GM12878 (cell line): ENCODE results near the gene RIC1. TPM values are rescaled to one million over a fixed set of nuclear protein-coding genes. Genes with fewer than 3 reads are reported as not detected.
A peak's percentile ranks its signal among the peaks of the same experiment; 100 is the strongest.

Experiments
- ATAC-seq: fragments of 200-7000 bp; cut with Tn5 transposase; 3 replicates; pipeline ENCODE4 v1.9.1; 2020; ENCODE audit warnings: mild to moderate bottlenecking, moderate library complexity
- BruUV-seq: library from RNA; stranded (reverse); fragments of 400-500 nt; replicated peaks from 2 replicates; lab custom pipeline; 2021; lab: Mats Ljungman, UMichigan
- CTCF ChIA-PET: fragments of 300-600 bp; sonication (Branson Sonifier 250); formaldehyde crosslinking; extraction: SDS; loops from one replicate; lab custom pipeline; 2021; ENCODE audit warnings: inconsistent platforms; lab: Yijun Ruan, JAX
- POLR2A ChIA-PET: fragments of 350-600 bp; formaldehyde crosslinking; extraction: SDS; loops from one replicate; lab custom pipeline; 2021; ENCODE audit warnings: inconsistent platforms; lab: Charles Lee
- RAD21 ChIA-PET: fragments of 300-600 bp; sonication (Branson Sonifier 250); formaldehyde crosslinking; loops from one replicate; lab custom pipeline; 2023; ENCODE audit warnings: antibody characterized with exemption; ENCODE audit not compliant: unreplicated experiment; lab: Charles Lee
- SMC1A ChIA-PET: fragments of 300-600 bp; sonication (Branson Sonifier 250); formaldehyde crosslinking; loops from one replicate; lab custom pipeline; 2023; ENCODE audit not compliant: unreplicated experiment, uncharacterized antibody; lab: Charles Lee
- DNase-seq: peaks from one replicate; pipeline ENCODE4 v3.0.0-alpha.2; 2011; ENCODE audit warnings: low read depth, low spot score
- FAIRE-seq: peaks from 3 replicates; lab custom pipeline; 2011; peaks lifted over from hg19 to GRCh38; lab: Jason Lieb, UNC
- H2AFZ ChIP-seq: 2 replicates; pipeline ENCODE4 v1.6.0; 2011; ENCODE audit warnings: low read depth, low read length, control low read depth; ENCODE audit not compliant: control insufficient read depth
- H3K27ac ChIP-seq: 2 replicates; pipeline ENCODE4 v1.5.1; 2011; ENCODE audit warnings: control low read depth; ENCODE audit not compliant: control insufficient read depth, insufficient read depth
- H3K27me3 ChIP-seq, 2 experiments: replicated peaks in 1 of 2; 2 replicates each; pipeline versions ENCODE4 v1.6.0 to v1.6.1; 2011; ENCODE audit warnings: low read length in 1 of 2; ENCODE audit not compliant: control insufficient read depth in 2 of 2, insufficient read depth in 2 of 2
- H3K36me3 ChIP-seq, 2 experiments: 2 replicates each; pipeline ENCODE4 v1.5.1; 2011; ENCODE audit warnings: low read length in 1 of 2; ENCODE audit not compliant: control insufficient read depth in 2 of 2, insufficient read depth in 2 of 2
- H3K4me1 ChIP-seq: 2 replicates; pipeline ENCODE4 v1.6.1; 2011; ENCODE audit warnings: mild to moderate bottlenecking, low read length, moderate library complexity, mixed read lengths; ENCODE audit not compliant: control insufficient read depth, insufficient read depth
- H3K4me2 ChIP-seq: 2 replicates; pipeline ENCODE4 v1.6.0; 2011; ENCODE audit warnings: control low read depth; ENCODE audit not compliant: control insufficient read depth, insufficient read depth
- H3K4me3 ChIP-seq: fragments of 200-600 bp; sonication (generic); 2 replicates; pipeline ENCODE4 v1.5.1; 2016
- H3K79me2 ChIP-seq: 2 replicates; pipeline ENCODE4 v1.6.0; 2011; ENCODE audit warnings: low read length; ENCODE audit not compliant: control insufficient read depth, insufficient read depth
- H3K9ac ChIP-seq: 2 replicates; pipeline ENCODE4 v1.8.0; 2011; ENCODE audit warnings: low read length, control low read depth, mixed read lengths; ENCODE audit not compliant: control insufficient read depth, insufficient read depth
- H3K9me3 ChIP-seq: replicated peaks from 3 replicates; pipeline ENCODE4 v1.5.1; 2011; ENCODE audit warnings: mild to moderate bottlenecking, low read length; ENCODE audit not compliant: control insufficient read depth, insufficient read depth
- H4K20me1 ChIP-seq: 2 replicates; pipeline ENCODE4 v1.6.0; 2011; ENCODE audit not compliant: control insufficient read depth, insufficient read depth
- CBX5 ChIP-seq: sonication (generic); IDR thresholded peaks from 2 replicates; pipeline ENCODE4 v1.6.1; 2016; ENCODE audit warnings: low read depth, moderate library complexity, mild to moderate bottlenecking, inconsistent platforms
- CTCF ChIP-seq, 3 experiments: IDR thresholded peaks in 2 of 3; conservative IDR thresholded peaks in 1 of 3; 2 replicates each; pipeline ENCODE4 v1.5.1; 2011; ENCODE audit warnings: low read depth in 3 of 3, low read length in 3 of 3, mild to moderate bottlenecking in 3 of 3, control low read depth in 2 of 3, moderate library complexity in 2 of 3, inconsistent platforms in 1 of 3, mixed read lengths in 1 of 3; ENCODE audit not compliant: control insufficient read depth in 2 of 3, insufficient read depth in 1 of 3; ENCODE audit errors: extremely low read depth in 1 of 3
- EZH2 ChIP-seq: IDR thresholded peaks from 2 replicates; pipeline ENCODE4 v1.6.1; 2012; ENCODE audit warnings: low read depth, mild to moderate bottlenecking, control low read depth, inconsistent platforms, low read length, borderline replicate concordance; ENCODE audit not compliant: control insufficient read depth
- FOXK2 ChIP-seq: fragments of 450-650 bp; IDR thresholded peaks from 2 replicates; pipeline ENCODE4 v1.6.1; 2017; ENCODE audit warnings: mild to moderate bottlenecking, moderate library complexity
- MTA2 ChIP-seq: fragments of 450-650 bp; IDR thresholded peaks from 2 replicates; pipeline ENCODE4 v1.6.1; 2016; ENCODE audit warnings: low read depth, mild to moderate bottlenecking, moderate library complexity
- PRDM15 ChIP-seq: fragments of 450-650 bp; formaldehyde crosslinking; IDR thresholded peaks from 2 replicates; pipeline ENCODE4 v1.4.0; 2020; ENCODE audit warnings: mild to moderate bottlenecking, moderate library complexity
- RAD21 ChIP-seq: IDR thresholded peaks from 2 replicates; pipeline ENCODE4 v1.6.1; 2011; ENCODE audit warnings: mild to moderate bottlenecking, low read depth, low read length, moderate library complexity; ENCODE audit not compliant: insufficient read depth
- SIX5 ChIP-seq: IDR thresholded peaks from 2 replicates; pipeline ENCODE4 v1.6.1; 2011; ENCODE audit warnings: mild to moderate bottlenecking, low read depth, low read length, moderate library complexity; ENCODE audit not compliant: severe bottlenecking
- SRF ChIP-seq, 2 experiments: IDR thresholded peaks; 2 replicates each; pipeline ENCODE4 v1.6.1; 2011; ENCODE audit warnings: low read depth in 2 of 2, low read length in 2 of 2, mild to moderate bottlenecking in 1 of 2, moderate library complexity in 1 of 2
- ZNF622 ChIP-seq: fragments of 450-650 bp; IDR thresholded peaks from 2 replicates; pipeline ENCODE4 v1.6.1; 2017; ENCODE audit warnings: mild to moderate bottlenecking, inconsistent platforms
- WGBS: methylation state at CpG from one replicate; pipeline ENCODE4 v1.1.6; 2016; ENCODE audit warnings: low lambda C conversion rate; ENCODE audit not compliant: insufficient replicate concordance, insufficient coverage; ENCODE audit errors: missing lambda C conversion rate; 5-methylcytosine and 5-hydroxymethylcytosine counted together
- in situ Hi-C: fragments of 300-500 bp; cut with MboI; formaldehyde crosslinking; loops from 9 replicates; pipeline ENCODE4 v1.14.3; 2018; ENCODE audit warnings: mixed read lengths
- intact Hi-C: fragments of 100-400 bp; cut with micrococcal nuclease; formaldehyde crosslinking; loops from one replicate; pipeline ENCODE4 v1.14.2; 2022; ENCODE audit not compliant: unreplicated experiment
- polyA plus RNA-seq, 11 experiments: library from polyadenylated mRNA; depleted of rRNA in 4 of 11; unstranded in 6 of 11; stranded (reverse) in 5 of 11; fragments of >200 nt; fragmentation: Nextera tagmentation in 4 of 11; fragmentation: Illumina TruSeq in 1 of 11; extraction: Ambion mirVana in 4 of 11; extraction: Trizol in 1 of 11; gene quantifications; 1 replicate in 1 of 11; 2 replicates in 10 of 11; pipeline versions ENCODE4 v1.2.1 to v1.2.3, GENCODE V29; 2011 to 2016; ENCODE audit warnings: inconsistent platforms in 2 of 11, missing spikeins in 2 of 11, low read depth in 1 of 11
- total RNA-seq, 4 experiments: library from RNA; depleted of rRNA in 3 of 4; stranded (reverse); fragments of >200 nt in 3 of 4; fragmentation: Illumina TruSeq in 1 of 4; extraction: Trizol in 1 of 4; gene quantifications; 2 replicates each; pipeline versions ENCODE4 v1.2.1 to v1.2.3, GENCODE V29; 2013 to 2021

The RIC1 gene
- total and polyA plus RNA-seq, 10 of the 15 experiments (the other 5 are each of a cell fraction or from before 2014, with no cell fraction given) = 6.2 to 59.8 (median 33.3) TPM

GRCh38 chr9:5646116-5646515, 17.2 kb downstream of the RIC1 start:
- Histone ChIP-seq H2AFZ (no peak overlapping the region), H3K4me3 (no peak overlapping the region), H3K27me3 (no peaks in the 10 kb centered on the region), H3K36me3 (peaks cover 0 to 5% of the 10 kb centered on the region in 2 experiments; a peak in 2 of 4 replicates), H4K20me1 (no peaks in the 10 kb centered on the region), H3K4me2 (no peak overlapping the region), H3K9me3 (peaks cover 20% of the 10 kb centered on the region), H3K9ac (no peak overlapping the region), H3K4me1 (no peaks in the 10 kb centered on the region), H3K27ac (no peak overlapping the region)
- in situ Hi-C loops (no loop called here), intact Hi-C loops (no loop called here)
- no peak for DNase-seq
- no peak for ATAC-seq
- RAD21 ChIA-PET = no interaction called here
- FAIRE-seq = no peak
- 83% methylated on average over 3 of the region's 3 CpGs for WGBS
- SMC1A ChIA-PET = interaction anchor here (3.6 kb wide), 1 partner anchor 14 kb away, joined by 9 read pairs; no protein-coding TSS in a partner anchor
- CTCF ChIA-PET = no interaction called here
- POLR2A ChIA-PET = no interaction called here
- TF ChIP-seq SRF (IDR thresholded peaks at IDR 0.05; ENCODE audit: low read depth in 2 of 2, low read length in 2 of 2) = no peak
- TF ChIP-seq RAD21 = no peak
- TF ChIP-seq CBX5 = no peak
- no peak for TF ChIP-seq SIX5
- no peak for TF ChIP-seq MTA2
- TF ChIP-seq, all 136 proteins: peak for 0
- peaks cover 95% of the 10 kb centered on the region for H3K79me2 ChIP-seq
- TSS peak; percentile 9 for BruUV-seq

DNA sequence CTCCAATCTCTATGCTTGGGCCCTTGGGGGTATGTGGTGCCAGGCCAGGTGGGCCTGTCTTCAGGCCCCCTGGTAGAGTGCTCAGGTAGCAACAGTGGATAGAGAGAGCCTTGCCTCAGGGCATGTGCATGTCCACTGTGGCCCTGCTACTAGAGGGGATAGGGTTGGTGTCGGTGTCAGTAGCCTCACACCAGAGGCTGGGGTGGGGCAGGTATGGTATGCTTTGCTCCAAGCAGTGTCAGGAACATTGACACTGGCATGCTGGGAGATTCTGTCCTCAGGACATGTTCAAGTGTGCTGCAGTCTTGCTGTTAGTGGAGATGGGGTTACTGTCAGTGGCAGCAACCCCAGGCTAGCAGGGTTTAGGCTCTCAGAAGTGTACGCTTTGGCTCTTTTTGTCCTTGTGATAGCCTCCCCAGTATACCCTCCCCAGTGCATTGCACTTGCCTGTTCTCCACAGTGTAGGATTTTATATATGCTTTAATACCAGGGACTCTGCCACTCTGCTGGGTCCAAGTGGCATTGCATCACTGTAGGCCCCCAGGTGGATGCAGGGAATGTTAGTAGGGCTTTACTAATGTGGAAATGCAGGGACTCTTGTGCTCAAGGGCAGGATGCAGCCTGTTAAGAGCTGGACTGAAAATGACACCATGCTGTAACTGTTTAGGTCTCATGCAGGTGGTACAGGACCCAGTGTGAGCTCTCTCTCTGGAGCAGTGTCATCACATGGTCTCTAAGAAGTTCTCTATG, 21.6 kb downstream of the RIC1 start:
- ATAC-seq (peak; percentile 29), DNase-seq (no peak), FAIRE-seq (no peak)
- ChIA-PET POLR2A (no interaction called here), RAD21 (no interaction called here), CTCF (interaction anchor here (1.1 kb wide), 1 partner anchor 12 kb away, joined by 4 read pairs; no protein-coding TSS in a partner anchor), SMC1A (interaction anchor here (1.0 kb wide), 1 partner anchor 18 kb away, joined by 3 read pairs; no protein-coding TSS in a partner anchor)
- intact Hi-C loops (no loop called here), in situ Hi-C loops (no loop called here)
- peaks cover 0 to 5% of the 10 kb centered on the region in 2 experiments; a peak in 2 of 4 replicates for H3K36me3 ChIP-seq
- WGBS = 100% methylated on average over 2 of the region's 2 CpGs
- H2AFZ ChIP-seq = no peak overlapping the region
- H3K4me1 ChIP-seq = no peaks in the 10 kb centered on the region
- no peaks in the 10 kb centered on the region for H4K20me1 ChIP-seq
- no TSS peak for BruUV-seq
- peaks cover 25% of the 10 kb centered on the region for H3K9me3 ChIP-seq
- H3K27me3 ChIP-seq = no peaks in the 10 kb centered on the region
- H3K4me3 ChIP-seq = no peak overlapping the region
- H3K79me2 ChIP-seq = peaks cover 93% of the 10 kb centered on the region
- H3K27ac ChIP-seq = no peak overlapping the region
- no peak overlapping the region for H3K4me2 ChIP-seq
- no peak overlapping the region for H3K9ac ChIP-seq
- TF ChIP-seq FOXK2 = no peak
- no peak for TF ChIP-seq PRDM15
- TF ChIP-seq ZNF622 = no peak
- no peak for TF ChIP-seq EZH2
- no peak for TF ChIP-seq CBX5
- TF ChIP-seq CTCF (IDR thresholded peaks at IDR 0.05 in 2 of 3, conservative IDR thresholded peaks at IDR 0.05 in 1 of 3; ENCODE audit: control insufficient read depth in 2 of 3, extremely low read depth in 1 of 3, insufficient read depth in 1 of 3, low read depth in 3 of 3, low read length in 3 of 3) = no peak
